Measurements from ENCODE around the gene WDTC1.

DNA sequence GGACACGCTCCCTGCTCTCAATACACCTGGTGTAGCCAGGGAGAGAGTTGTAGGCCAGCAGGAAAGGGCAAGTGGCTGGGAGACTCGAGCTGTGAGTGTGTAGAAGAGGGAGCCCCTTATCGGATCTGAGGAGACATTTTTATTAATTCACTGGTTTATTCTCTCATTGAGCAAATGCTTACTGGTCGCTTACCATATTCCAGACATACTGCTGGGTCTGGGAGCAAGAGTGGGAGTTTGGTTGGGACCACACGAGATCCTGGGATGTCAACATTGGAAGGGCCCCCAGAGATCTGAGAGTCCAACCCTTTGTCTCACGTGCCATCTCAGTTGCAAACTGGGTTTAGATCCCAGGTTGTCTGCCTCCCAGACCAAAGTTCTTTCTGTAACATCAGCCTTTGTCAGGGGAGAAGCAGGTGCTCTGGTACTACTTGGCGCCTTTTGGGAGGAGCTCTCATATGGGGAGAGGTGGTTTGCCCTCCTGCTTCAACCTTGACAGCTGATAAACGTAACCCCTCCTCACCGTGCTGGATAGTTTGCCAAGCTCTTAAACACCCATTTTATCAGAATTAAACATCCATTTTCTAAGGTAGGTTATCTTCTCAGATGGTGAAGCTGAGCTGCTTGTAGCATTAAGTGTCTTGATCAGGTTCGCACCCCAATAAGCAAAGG is 88.3 kb downstream of the WDTC1 start:
- TF ChIP-seq, protein P1, sequence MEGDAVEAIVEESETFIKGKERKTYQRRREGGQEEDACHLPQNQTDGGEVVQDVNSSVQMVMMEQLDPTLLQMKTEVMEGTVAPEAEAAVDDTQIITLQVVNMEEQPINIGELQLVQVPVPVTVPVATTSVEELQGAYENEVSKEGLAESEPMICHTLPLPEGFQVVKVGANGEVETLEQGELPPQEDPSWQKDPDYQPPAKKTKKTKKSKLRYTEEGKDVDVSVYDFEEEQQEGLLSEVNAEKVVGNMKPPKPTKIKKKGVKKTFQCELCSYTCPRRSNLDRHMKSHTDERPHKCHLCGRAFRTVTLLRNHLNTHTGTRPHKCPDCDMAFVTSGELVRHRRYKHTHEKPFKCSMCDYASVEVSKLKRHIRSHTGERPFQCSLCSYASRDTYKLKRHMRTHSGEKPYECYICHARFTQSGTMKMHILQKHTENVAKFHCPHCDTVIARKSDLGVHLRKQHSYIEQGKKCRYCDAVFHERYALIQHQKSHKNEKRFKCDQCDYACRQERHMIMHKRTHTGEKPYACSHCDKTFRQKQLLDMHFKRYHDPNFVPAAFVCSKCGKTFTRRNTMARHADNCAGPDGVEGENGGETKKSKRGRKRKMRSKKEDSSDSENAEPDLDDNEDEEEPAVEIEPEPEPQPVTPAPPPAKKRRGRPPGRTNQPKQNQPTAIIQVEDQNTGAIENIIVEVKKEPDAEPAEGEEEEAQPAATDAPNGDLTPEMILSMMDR (IDR thresholded peaks at IDR 0.05; ENCODE audit: insufficient read depth, low read length), result no peak
- no peak for TF ChIP-seq POLR2AphosphoS5 (IDR thresholded peaks at IDR 0.05; ENCODE audit: low read depth)

Measured in HL-60 (cell line).